Ishikawa (cell line): ENCODE measurements around the gene GREB1L.

Source experiments
- CREB1 ChIP-seq: IDR thresholded peaks from 2 replicates; pipeline ENCODE4 v1.6.1; 2012; ENCODE audit warnings: low read depth
- EGR1 ChIP-seq: IDR thresholded peaks from 2 replicates; pipeline ENCODE4 v1.6.1; 2012
- EP300 ChIP-seq: IDR thresholded peaks from 2 replicates; pipeline ENCODE4 v1.6.1; 2012; ENCODE audit warnings: borderline replicate concordance
- MAX ChIP-seq: IDR thresholded peaks from 2 replicates; pipeline ENCODE4 v1.6.1; 2012
- RAD21 ChIP-seq: IDR thresholded peaks from 2 replicates; pipeline ENCODE4 v1.6.1; 2012; ENCODE audit warnings: low read depth
- TAF1 ChIP-seq: IDR thresholded peaks from 2 replicates; pipeline ENCODE4 v1.6.1; 2012; ENCODE audit warnings: low read depth, mild to moderate bottlenecking

GRCh38 chr18:21264651-21265050, 22.6 kb downstream of the GREB1L start:
- TF ChIP-seq EP300 (no peak), RAD21 (no peak), CREB1 (no peak), EGR1 (no peak), MAX (no peak), TAF1 (no peak)
